ENCODE measurements around the gene PC. TPM values are rescaled to one million over a fixed set of nuclear protein-coding genes. Genes with fewer than 3 reads are reported as not detected.
"Not testable (repeated sequence)": the region's sequence is repeated elsewhere in the genome, so short reads cannot be mapped to it uniquely, and the experiment has no call there.

PC gene
- total and polyA plus RNA-seq, 2 donors (not counting 3 experiments of a cell fraction or from before 2014, with no cell fraction given) = 5.5 to 17.5 TPM

DNA sequence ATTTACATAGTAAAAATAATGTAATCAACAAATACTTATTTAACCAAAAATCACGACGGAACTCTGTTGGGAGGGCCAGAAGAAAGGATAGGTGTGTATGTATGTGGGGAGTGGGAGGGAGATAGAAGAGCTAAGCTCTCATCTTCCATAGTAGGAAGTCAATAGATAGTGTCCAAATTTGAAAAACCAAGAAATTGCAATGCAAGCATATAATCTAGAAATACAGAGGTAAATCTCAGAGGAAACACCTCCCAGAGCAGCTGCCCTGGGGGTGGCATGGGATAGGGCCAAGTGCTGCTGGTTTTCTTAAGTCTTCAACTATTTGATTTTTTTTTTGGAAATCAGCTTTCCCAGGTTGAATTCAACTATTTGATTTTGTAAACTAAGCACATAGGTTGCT, 33.9 kb upstream of the PC start:
- dilution Hi-C loops (cut with MboI; ENCODE audit: extremely low pct_ligation_motif_present, low sequenced_read_pairs) = no loop called here
- no peak overlapping the region for H3K4me2 ChIP-seq (ENCODE audit: insufficient read depth, low read length)
- ChIA-PET CTCF (interaction anchor here (0.9 to 1.9 kb wide), 3 partner anchors 13 to 16 kb away, joined by 3 to 7 read pairs (median 3); no protein-coding TSS in a partner anchor), POLR2A (interaction anchor here (0.6 kb wide), 1 partner anchor 41 kb away, joined by 4 read pairs; no protein-coding TSS in a partner anchor)
- intact Hi-C loops (cut with micrococcal nuclease) = no loop called here
- H3K27me3 ChIP-seq (ENCODE audit: control insufficient read depth in 2 of 2, insufficient read depth in 2 of 2, low read length in 2 of 2) = peaks cover 0 to 2% of the 10 kb centered on the region in 2 experiments
- no peak overlapping the region for H2AFZ ChIP-seq (ENCODE audit: low read depth, low read length)
- TF ChIP-seq GATA2 (IDR thresholded peaks at IDR 0.05; ENCODE audit: insufficient read depth, insufficient read length, low read depth, low read length) = no peak
- TF ChIP-seq, protein P1, sequence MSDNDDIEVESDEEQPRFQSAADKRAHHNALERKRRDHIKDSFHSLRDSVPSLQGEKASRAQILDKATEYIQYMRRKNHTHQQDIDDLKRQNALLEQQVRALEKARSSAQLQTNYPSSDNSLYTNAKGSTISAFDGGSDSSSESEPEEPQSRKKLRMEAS (IDR thresholded peaks at IDR 0.05; ENCODE audit: insufficient read depth, insufficient read length) = no peak
- no peak for TF ChIP-seq JUN (IDR thresholded peaks at IDR 0.05; ENCODE audit: borderline replicate concordance, insufficient read depth, insufficient read length, low read depth)
- TF ChIP-seq MYC (IDR thresholded peaks at IDR 0.05; ENCODE audit: low read depth, low read length) = no peak
- no peak for TF ChIP-seq EZH2 (IDR thresholded peaks at IDR 0.05; ENCODE audit: borderline replicate concordance, low read depth, low read length, severe bottlenecking)
- TF ChIP-seq, protein P2, sequence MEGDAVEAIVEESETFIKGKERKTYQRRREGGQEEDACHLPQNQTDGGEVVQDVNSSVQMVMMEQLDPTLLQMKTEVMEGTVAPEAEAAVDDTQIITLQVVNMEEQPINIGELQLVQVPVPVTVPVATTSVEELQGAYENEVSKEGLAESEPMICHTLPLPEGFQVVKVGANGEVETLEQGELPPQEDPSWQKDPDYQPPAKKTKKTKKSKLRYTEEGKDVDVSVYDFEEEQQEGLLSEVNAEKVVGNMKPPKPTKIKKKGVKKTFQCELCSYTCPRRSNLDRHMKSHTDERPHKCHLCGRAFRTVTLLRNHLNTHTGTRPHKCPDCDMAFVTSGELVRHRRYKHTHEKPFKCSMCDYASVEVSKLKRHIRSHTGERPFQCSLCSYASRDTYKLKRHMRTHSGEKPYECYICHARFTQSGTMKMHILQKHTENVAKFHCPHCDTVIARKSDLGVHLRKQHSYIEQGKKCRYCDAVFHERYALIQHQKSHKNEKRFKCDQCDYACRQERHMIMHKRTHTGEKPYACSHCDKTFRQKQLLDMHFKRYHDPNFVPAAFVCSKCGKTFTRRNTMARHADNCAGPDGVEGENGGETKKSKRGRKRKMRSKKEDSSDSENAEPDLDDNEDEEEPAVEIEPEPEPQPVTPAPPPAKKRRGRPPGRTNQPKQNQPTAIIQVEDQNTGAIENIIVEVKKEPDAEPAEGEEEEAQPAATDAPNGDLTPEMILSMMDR (IDR thresholded peaks at IDR 0.05; ENCODE audit: extremely low read depth in 1 of 2, insufficient read depth in 1 of 2, low read depth in 1 of 2, low read length in 2 of 2) = no peak
- no peak for TF ChIP-seq FOS (IDR thresholded peaks at IDR 0.05; ENCODE audit: borderline replicate concordance, insufficient read depth, low read length)
- TF ChIP-seq POLR2AphosphoS5 (IDR thresholded peaks at IDR 0.05; ENCODE audit: insufficient read depth, low read depth, low read length) = no peak
- no peak for TF ChIP-seq POLR2A (IDR thresholded peaks at IDR 0.05; ENCODE audit: low read depth, low read length)
- no peak for FAIRE-seq
- H4K20me1 ChIP-seq (replicated peaks; ENCODE audit: control insufficient read depth, extremely low read depth, insufficient read depth, low read length) = no peaks in the 10 kb centered on the region
- H3K9me1 ChIP-seq (replicated peaks; ENCODE audit: control insufficient read depth, extremely low read depth, insufficient read depth, low read length) = no peaks in the 10 kb centered on the region
- H3K4me1 ChIP-seq (ENCODE audit: control insufficient read depth, extremely low read depth, insufficient read depth, low read length) = no peaks in the 10 kb centered on the region
- H3K36me3 ChIP-seq (ENCODE audit: control insufficient read depth in 2 of 2, extremely low read depth in 1 of 2, insufficient read depth in 2 of 2, low read length in 2 of 2) = no peaks in the 10 kb centered on the region
- DNase-seq (ENCODE audit: low read depth, low spot score) = no peak
- no peaks in the 10 kb centered on the region for H3K9me3 ChIP-seq (replicated peaks; ENCODE audit: control insufficient read depth, insufficient read depth, low read length)
- H3K27ac ChIP-seq (ENCODE audit: insufficient read depth, low read depth, low read length) = no peak overlapping the region
- no peak overlapping the region for H3K4me3 ChIP-seq (replicated peaks in 1 of 3; ENCODE audit: insufficient read depth in 1 of 3, low read depth in 1 of 3, low read length in 3 of 3)
- H3K9ac ChIP-seq (replicated peaks; ENCODE audit: extremely low read depth, insufficient read depth, low read length) = no peak overlapping the region
- H3K79me2 ChIP-seq (ENCODE audit: control insufficient read depth, insufficient read depth, low read length) = no peaks in the 10 kb centered on the region
- no TSS peak for BruUV-seq (replicated peaks)

DNA sequence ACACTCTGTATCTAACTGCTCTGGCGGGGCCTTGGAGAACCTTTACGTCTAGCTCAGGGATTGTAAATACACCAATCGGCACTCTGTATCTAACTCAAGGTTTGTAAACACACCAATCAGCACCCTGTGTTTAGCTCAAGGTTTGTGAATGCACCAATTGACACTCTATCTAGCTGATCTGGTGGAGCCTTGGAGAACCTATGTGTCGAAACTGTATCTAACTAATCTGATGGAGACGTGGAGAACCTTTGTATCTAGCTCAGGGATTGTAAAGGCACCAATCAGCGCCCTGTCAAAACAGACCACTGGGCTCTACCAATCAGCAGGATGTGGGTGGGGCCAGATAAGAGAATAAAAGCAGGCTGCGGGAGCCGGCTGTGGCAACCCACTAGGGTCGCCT, 31.2 kb upstream of the PC start:
- intact Hi-C loops (cut with micrococcal nuclease); DNase-seq (ENCODE audit: low read depth, low spot score); H3K4me2 ChIP-seq (ENCODE audit: insufficient read depth, low read length); H3K9me3 ChIP-seq (replicated peaks; ENCODE audit: control insufficient read depth, insufficient read depth, low read length); H3K9me1 ChIP-seq (replicated peaks; ENCODE audit: control insufficient read depth, extremely low read depth, insufficient read depth, low read length); H3K4me3 ChIP-seq (replicated peaks in 1 of 3; ENCODE audit: insufficient read depth in 1 of 3, low read depth in 1 of 3, low read length in 3 of 3); H3K36me3 ChIP-seq (ENCODE audit: control insufficient read depth in 2 of 2, extremely low read depth in 1 of 2, insufficient read depth in 2 of 2, low read length in 2 of 2); H3K27ac ChIP-seq (ENCODE audit: insufficient read depth, low read depth, low read length); H2AFZ ChIP-seq (ENCODE audit: low read depth, low read length); POLR2A ChIA-PET; H4K20me1 ChIP-seq (replicated peaks; ENCODE audit: control insufficient read depth, extremely low read depth, insufficient read depth, low read length); H3K4me1 ChIP-seq (ENCODE audit: control insufficient read depth, extremely low read depth, insufficient read depth, low read length); FAIRE-seq; H3K79me2 ChIP-seq (ENCODE audit: control insufficient read depth, insufficient read depth, low read length); BruUV-seq (replicated peaks); dilution Hi-C loops (cut with MboI; ENCODE audit: extremely low pct_ligation_motif_present, low sequenced_read_pairs); H3K27me3 ChIP-seq (ENCODE audit: control insufficient read depth in 2 of 2, insufficient read depth in 2 of 2, low read length in 2 of 2); H3K9ac ChIP-seq (replicated peaks; ENCODE audit: extremely low read depth, insufficient read depth, low read length): not testable (repeated sequence)
- CTCF ChIA-PET = interaction anchor here (1.3 to 1.6 kb wide), 3 partner anchors 11 to 26 kb away, joined by 3 to 5 read pairs (median 4); no protein-coding TSS in a partner anchor

DNA sequence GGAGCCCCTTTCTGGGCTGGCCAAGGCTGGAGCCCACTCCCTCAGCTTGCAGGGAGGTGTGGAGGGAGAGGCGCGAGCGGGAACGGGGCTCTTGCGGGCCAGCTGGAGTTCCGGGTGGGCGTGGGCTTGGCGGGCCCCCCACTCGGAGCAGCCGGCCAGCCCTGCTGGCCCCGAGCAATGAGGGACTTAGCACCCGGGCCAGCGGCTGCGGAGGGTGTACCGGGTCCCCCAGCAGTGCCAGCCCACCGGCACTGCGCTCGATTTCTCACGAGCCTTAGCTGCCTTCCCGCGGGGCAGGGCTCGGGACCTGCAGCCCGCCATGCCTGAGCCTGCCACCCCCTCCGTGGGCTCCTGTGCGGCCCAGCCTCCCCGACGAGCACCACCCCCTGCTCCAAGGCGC, 30.6 kb upstream of the PC start:
- POLR2A ChIA-PET; BruUV-seq (replicated peaks); H3K9ac ChIP-seq (replicated peaks; ENCODE audit: extremely low read depth, insufficient read depth, low read length); H3K9me1 ChIP-seq (replicated peaks; ENCODE audit: control insufficient read depth, extremely low read depth, insufficient read depth, low read length); H3K27ac ChIP-seq (ENCODE audit: insufficient read depth, low read depth, low read length); FAIRE-seq; H4K20me1 ChIP-seq (replicated peaks; ENCODE audit: control insufficient read depth, extremely low read depth, insufficient read depth, low read length); H3K4me3 ChIP-seq (replicated peaks in 1 of 3; ENCODE audit: insufficient read depth in 1 of 3, low read depth in 1 of 3, low read length in 3 of 3); dilution Hi-C loops (cut with MboI; ENCODE audit: extremely low pct_ligation_motif_present, low sequenced_read_pairs); H3K27me3 ChIP-seq (ENCODE audit: control insufficient read depth in 2 of 2, insufficient read depth in 2 of 2, low read length in 2 of 2); H3K9me3 ChIP-seq (replicated peaks; ENCODE audit: control insufficient read depth, insufficient read depth, low read length); H3K79me2 ChIP-seq (ENCODE audit: control insufficient read depth, insufficient read depth, low read length); DNase-seq (ENCODE audit: low read depth, low spot score); intact Hi-C loops (cut with micrococcal nuclease); H2AFZ ChIP-seq (ENCODE audit: low read depth, low read length); H3K4me1 ChIP-seq (ENCODE audit: control insufficient read depth, extremely low read depth, insufficient read depth, low read length); H3K4me2 ChIP-seq (ENCODE audit: insufficient read depth, low read length); H3K36me3 ChIP-seq (ENCODE audit: control insufficient read depth in 2 of 2, extremely low read depth in 1 of 2, insufficient read depth in 2 of 2, low read length in 2 of 2): not testable (repeated sequence)
- CTCF ChIA-PET = interaction anchor here (1.3 to 1.6 kb wide), 3 partner anchors 12 to 27 kb away, joined by 3 to 5 read pairs (median 4); no protein-coding TSS in a partner anchor

Data from endothelial cell of umbilical vein (primary cell).